ENCODE data around the gene FBLIM1.

FBLIM1 gene

GRCh38 chr1:15758953-15759661, 512 bp downstream of the FBLIM1 start (continued):
- TF ChIP-seq CTCF (tag by site-specific recombination; IDR thresholded peaks at IDR 0.05) (peak; percentile 58), ZBTB8A (tag by site-specific recombination; IDR thresholded peaks at IDR 0.05) (peak; percentile 88), BCL6B (tag by site-specific recombination; IDR thresholded peaks at IDR 0.05) (no peak), IKZF3 (tag by site-specific recombination; IDR thresholded peaks at IDR 0.05) (0 out of 2 replicates have a peak, but pooled peaks have one; percentile 9), REPIN1 (tag by site-specific recombination; IDR thresholded peaks at IDR 0.05; ENCODE audit: low read depth) (no peak), ZNF223 (tag by site-specific recombination; IDR thresholded peaks at IDR 0.05) (no peak), ZNF585B (tag by site-specific recombination; IDR thresholded peaks at IDR 0.05) (no peak), ZNF175 (tag by site-specific recombination; IDR thresholded peaks at IDR 0.05) (no peak), ZBTB26 (tag by site-specific recombination; optimal IDR thresholded peaks at IDR 0.05) (peak; percentile 39), ZNF658 (tag by site-specific recombination; IDR thresholded peaks at IDR 0.05) (no peak), PRDM10 (tag by site-specific recombination; IDR thresholded peaks at IDR 0.05) (0 out of 2 replicates have a peak, but pooled peaks have one; percentile 28), ATF2 (tag by site-specific recombination; IDR thresholded peaks at IDR 0.05; ENCODE audit: low read depth) (no peak), ZNF580 (tag by site-specific recombination; IDR thresholded peaks at IDR 0.05) (no peak), ZNF623 (tag by site-specific recombination; IDR thresholded peaks at IDR 0.05) (no peak), SP3 (tag by site-specific recombination; IDR thresholded peaks at IDR 0.05) (no peak), ZNF221 (tag by site-specific recombination; IDR thresholded peaks at IDR 0.05; ENCODE audit: borderline replicate concordance) (no peak), PRDM6 (tag by site-specific recombination; IDR thresholded peaks at IDR 0.05) (no peak), ZEB2 (tag by site-specific recombination; IDR thresholded peaks at IDR 0.05) (peak; percentile 48; the same call in 1 of the 2 replicates), ZNF214 (tag by site-specific recombination; IDR thresholded peaks at IDR 0.05; ENCODE audit: borderline replicate concordance) (no peak)

All from HEK293 (cell line).